Mesenteric fat pad (tissue), 1 donor: Measurements from ENCODE around the gene PCP4. TPM values are rescaled to one million over a fixed set of nuclear protein-coding genes. Genes with fewer than 3 reads are reported as not detected.

Experiments used
- DNase-seq: peaks from one replicate; pipeline ENCODE4 v3.0.0-alpha.2; 2020; ENCODE audit warnings: low spot score
- total RNA-seq: library from RNA; stranded (reverse); fragmentation: NEBNext Ultra II Directional; extraction: Animal tissue kit (Norgen Biotek cat#: 25700); gene quantifications from one replicate; pipeline ENCODE4 v1.2.1, GENCODE V29; 2021
- donor health status: DM: yes; HTN: yes; CAD: no.

Gene PCP4
- total RNA-seq, 1 donor from 2014 or later = not detected

DNA sequence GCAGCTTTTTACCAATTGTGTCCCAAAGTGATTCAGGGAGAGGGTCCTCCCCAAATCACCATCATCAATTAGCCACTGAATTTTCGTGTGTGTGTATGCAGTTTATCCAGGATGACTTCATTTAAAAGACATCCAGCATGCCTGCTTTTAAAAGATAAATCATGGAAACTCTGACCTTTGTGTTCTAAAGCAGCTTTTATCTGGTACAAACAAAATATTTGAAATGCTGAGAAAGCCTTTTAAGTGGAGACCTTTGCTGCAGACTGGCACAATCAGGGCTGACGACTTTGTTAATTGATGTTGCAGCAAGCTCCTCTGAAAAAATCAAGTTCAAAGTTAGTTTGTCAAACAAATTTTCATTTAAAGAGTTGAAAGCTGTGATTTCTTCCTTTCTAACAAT is 104.7 kb downstream of the PCP4 start:
- no peak for DNase-seq

DNA sequence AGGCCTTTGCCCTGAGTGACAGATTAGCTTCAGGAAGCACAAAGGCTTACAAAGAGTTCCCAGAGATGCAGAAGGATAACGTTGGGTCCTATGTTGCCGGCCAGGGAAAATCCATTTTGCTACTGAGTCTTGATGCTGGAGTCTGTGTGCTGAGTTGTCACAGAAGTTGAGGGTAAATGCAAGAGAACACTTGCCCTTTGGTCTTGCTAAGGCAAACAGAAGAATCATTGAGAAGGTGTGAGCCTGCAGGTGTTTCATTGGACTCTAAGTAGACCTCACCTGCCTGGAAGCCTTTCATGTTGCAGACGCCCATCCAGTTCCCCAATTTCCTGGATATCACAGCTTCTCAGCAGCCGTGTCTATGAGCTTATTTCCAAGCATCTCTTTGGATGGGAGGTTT is 105.2 kb downstream of the PCP4 start:
- no peak for DNase-seq

DNA sequence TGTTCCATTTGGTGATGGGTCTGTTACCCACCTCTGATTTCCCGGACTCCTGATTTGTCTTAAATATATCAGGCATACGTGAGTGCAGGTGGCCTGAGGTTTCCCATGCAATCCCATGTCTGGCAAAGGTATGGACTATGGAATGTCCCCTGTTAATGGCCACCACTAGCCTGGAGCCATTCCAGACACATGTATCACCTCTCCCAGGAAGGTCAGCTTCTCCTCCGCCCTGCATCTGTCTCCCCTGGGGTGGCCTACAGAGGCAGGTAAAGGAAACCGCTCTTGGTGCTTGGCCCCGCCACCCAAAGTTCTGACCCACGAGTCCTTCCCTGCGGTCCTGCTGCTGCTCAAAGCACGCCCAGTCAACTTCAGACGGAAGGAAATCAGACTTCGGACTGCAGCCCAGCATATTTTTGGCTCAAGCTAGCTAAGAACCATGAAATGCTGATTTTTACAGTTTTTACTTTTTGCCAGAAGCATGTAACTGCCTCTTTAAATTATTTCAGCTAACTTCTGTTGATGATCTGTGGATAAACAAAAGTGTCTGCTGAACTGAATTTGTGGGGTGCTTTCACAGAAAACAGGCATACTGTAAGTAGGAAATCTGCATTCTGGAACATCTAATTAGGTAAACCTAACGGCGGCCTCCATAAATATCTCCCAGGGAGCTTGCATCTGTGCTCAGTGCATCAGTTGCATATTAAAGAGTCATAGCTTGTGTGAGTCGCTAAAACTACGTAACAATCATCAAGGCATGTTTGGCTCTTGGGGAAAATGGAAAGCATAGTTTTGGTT is 105.9 kb downstream of the PCP4 start:
- no peak for DNase-seq

DNA sequence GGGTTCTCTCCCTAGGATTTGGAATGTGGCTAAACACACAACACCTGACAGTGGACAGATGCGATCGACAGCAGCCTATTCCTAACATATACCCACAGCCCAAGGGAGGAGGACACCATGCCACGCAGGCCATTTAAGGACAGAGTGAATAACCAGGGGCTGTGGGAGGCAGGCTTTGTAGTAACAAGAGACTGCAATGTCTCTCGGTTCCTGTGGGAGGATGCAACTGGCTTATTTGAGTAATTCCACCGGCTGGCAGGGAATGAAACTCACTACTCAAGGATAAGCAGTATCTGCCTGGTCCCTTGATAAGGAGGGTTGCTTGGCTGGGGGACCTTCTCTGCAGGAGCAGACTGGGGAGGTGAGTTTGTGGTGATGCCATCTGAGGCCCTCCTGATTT is 109.6 kb downstream of the PCP4 start:
- no peak for DNase-seq

Other genes with a start within 250 kb of the PCP4 start
- gene IGSF5, start 122.3 kb upstream of the PCP4 start, total RNA-seq = not detected